Fibroblast of skin of left biceps (primary cell): ENCODE results near the gene SLC26A2.
"Not testable (repeated sequence)": the region's sequence is repeated elsewhere in the genome, so short reads cannot be mapped to it uniquely, and the experiment has no call there.

ENCODE experiments used
- DNase-seq, 2 experiments: peaks; one replicate each; pipeline ENCODE4 v3.0.0-alpha.2; 2013; ENCODE audit warnings: low read depth in 2 of 2

Gene SLC26A2

DNA sequence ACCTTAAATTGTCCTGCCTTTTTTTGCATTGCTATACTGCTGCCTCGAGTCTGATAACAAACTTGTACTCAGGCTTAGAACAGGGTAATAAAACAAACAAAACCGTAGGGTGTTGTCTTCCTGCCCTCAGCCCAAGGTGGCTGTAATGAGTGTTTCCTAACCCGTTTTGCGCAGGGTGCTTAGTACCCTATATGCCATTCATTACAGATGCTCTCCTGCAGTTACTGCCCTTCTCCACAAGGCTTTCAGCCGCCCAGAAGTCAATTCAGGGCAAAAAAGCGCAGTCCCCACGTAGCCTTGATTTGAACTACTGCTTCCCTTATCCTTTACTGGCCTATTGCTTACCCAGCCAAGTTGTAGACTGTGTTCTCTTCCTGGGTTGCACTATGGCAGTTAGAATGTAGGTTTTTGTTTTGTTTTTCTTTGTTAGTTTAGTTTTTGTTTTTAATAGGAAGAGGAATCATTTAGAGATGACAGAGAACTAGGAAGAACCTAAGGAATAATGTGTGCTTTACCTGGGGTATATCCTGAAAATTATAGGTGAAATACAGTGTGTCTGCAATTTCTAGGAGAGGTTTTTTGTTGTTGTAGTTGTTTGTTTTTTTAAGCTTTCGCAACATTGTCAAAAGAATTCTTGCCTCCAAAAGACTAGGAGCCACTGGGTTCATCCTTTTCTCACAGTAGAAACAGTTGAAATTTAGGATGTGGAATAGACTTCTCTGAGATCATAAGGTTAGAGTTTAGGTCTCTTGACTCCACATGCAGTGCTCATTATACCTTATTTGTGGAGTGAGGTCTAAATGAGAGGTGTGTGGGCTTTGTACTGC, 41.3 kb downstream of the SLC26A2 start:
- DNase-seq: peak; percentile 26 to 28

- DNase-seq: no peak
These were observed 45.8 kb downstream of the SLC26A2 start for GRCh38 chr5:150006318-150006717.

GRCh38 chr5:150007050-150007449, 46.5 kb downstream of the SLC26A2 start:
- DNase-seq: no peak

GRCh38 chr5:150009671-150010387, 49.3 kb downstream of the SLC26A2 start:
- no peak for DNase-seq

- no peak for DNase-seq
These were observed 53.4 kb downstream of the SLC26A2 start for GRCh38 chr5:150013931-150014330.

- no peak for DNase-seq
These were observed 53.9 kb downstream of the SLC26A2 start for GRCh38 chr5:150014456-150014855.

GRCh38 chr5:150015415-150015814, 54.9 kb downstream of the SLC26A2 start:
- DNase-seq: no peak

DNA sequence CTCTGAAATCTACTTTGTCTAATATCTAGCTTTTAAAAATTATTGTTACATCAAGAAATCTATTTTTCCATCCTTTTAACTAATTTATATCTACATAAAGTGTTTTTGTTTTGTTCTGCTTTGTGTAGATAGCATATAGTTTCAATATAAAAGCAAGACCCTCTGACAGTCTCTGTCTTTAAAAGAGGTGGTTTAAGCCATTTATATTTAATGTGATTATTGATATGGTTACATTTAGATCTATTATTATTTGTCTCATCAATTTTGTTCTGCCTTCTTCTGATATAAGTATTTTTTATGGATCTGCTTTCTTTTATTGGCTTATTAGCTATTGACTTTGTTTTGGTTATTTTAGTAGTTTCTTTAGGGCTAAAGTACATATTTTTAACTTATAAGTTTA, 56.0 kb downstream of the SLC26A2 start:
- DNase-seq: no peak

GRCh38 chr5:150017226-150018005, 56.9 kb downstream of the SLC26A2 start:
- no peak for DNase-seq

DNA sequence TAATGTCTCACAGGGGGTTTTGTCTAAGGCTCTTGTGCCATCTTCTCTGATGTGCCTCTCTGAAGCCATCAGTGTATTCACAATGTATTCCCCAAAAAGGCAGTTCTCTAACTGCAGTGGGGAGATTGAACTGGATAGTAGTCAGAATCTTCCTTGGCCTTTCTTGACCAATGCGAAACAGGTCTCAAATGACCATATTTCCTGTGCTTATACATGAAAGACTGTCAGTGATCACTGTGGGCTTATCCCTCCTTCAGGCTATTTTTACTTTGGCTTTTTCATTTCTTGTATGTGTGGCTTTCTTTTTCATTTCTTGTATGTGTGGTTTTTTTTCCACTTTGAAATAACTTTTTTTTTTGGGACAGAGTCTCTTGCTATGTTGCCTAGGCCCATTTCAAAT, 59.7 kb downstream of the SLC26A2 start:
- DNase-seq: no peak

- DNase-seq: no peak
These were observed 61.1 kb downstream of the SLC26A2 start for GRCh38 chr5:150021491-150022157.

GRCh38 chr5:150022158-150022531, 61.6 kb downstream of the SLC26A2 start:
- DNase-seq: peak; percentile 42 to 52

DNA sequence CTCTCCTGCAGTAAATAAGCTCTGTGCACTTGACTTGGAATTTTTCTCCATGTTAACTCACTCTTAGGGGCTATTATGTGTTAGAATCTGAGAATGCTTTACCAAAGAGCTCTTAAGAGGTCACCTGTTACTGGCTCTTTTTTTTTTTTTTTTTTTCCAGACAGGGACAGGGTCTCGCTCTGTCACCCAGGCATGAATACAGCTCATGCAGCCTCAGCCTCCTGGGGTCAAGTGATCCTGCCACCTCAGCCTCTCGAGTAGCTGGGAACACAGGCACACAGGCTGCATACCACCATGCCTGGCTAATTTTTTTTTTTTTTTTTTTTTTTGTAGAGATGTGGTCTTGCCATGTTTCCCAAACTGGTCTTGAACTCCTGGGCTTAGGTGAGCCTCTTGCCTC, 62.1 kb downstream of the SLC26A2 start:
- DNase-seq: no peak

DNA sequence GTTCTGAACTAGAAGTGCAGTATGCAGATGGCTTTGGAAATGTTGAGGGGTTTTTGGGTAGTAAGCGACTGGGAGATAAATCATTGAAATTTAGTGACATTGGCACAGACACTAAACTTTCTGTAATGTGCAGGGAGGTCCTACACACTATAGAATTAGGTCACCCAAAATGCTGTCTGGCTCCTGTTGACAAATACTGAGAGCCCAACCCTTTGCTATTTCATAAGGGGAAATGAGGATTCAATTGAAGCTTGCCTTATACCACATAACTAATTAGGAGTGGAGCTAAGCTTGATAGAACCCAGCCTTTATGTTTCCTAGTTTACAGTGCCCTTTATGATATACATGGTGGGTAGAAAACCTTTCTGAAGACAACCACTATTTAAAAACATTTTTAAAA, 62.6 kb downstream of the SLC26A2 start:
- DNase-seq: no peak

DNA sequence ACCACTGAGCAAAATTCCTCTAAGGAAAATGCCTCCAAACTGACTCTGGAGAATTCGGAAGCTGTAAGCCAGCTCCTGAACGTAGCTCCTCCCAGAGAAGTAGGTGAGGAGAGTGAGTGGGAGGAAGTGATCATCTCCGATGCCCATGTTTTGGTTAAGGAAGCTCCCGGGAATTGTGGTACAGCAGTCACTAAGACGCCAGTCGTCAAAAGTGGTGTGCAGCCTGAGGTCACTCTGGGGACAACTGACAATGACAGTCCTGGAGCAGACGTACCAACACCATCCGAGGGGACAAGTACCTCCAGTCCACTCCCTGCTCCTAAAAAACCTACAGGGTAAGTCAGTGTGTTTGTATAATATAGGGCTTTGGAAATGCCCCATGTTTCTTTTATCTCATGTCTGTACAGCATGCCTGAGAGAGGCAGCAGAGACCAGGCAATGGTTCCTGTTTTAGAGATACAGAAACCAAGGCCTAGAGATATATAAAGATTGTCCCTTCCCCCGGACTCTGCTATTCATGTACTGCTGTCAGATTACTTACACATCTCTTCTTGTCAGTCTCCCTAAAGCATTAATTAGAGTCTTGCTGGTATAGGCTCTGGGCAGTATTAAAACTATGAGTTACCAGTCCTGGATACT, 63.9 kb downstream of the SLC26A2 start:
- no peak for DNase-seq

DNA sequence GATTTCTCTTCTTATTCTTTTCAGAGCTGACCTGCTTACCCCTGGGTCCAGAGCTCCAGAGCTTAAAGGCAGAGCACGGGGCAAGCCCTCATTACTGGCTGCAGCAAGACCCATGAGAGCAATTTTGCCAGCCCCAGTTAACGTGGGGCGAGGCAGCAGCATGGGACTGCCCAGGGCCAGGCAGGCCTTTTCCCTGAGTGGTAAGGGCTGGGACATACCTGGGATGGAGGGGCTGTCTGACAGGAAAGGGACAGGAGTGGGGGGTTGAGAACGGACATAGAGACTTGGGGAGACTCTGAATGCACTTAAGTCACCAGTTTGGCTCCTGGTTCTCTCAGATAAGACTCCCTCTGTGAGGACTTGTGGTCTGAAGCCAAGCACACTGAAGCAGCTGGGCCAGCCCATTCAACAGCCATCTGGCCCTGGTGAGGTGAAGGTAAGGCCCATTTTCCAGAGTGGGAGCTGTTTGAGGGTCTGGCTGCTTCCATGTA, 66.2 kb downstream of the SLC26A2 start:
- DNase-seq: no peak

DNA sequence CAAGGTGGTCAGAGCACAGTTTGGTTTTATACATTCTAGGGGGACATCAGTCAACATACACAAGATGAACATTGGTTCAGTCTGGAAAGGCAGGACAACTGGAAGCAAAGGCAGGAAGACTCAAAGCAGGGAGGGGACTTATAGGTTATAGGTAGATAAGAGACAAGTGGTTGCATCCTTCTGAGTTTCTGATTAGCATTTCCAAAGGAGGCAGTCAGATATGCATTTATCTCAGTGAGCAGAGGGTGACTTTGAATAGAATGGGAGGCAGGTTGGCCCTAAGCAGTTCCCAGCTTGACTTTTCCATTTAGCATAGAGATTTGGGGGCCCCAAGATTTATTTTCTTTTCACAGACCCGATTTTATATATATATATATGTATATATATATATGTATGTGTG, 67.5 kb downstream of the SLC26A2 start:
- DNase-seq: not testable (repeated sequence)

- DNase-seq: no peak
These were observed 72.8 kb downstream of the SLC26A2 start for GRCh38 chr5:150033334-150033733.

GRCh38 chr5:150034662-150035061, 74.1 kb downstream of the SLC26A2 start:
- peak; percentile 75 to 78 for DNase-seq

DNA sequence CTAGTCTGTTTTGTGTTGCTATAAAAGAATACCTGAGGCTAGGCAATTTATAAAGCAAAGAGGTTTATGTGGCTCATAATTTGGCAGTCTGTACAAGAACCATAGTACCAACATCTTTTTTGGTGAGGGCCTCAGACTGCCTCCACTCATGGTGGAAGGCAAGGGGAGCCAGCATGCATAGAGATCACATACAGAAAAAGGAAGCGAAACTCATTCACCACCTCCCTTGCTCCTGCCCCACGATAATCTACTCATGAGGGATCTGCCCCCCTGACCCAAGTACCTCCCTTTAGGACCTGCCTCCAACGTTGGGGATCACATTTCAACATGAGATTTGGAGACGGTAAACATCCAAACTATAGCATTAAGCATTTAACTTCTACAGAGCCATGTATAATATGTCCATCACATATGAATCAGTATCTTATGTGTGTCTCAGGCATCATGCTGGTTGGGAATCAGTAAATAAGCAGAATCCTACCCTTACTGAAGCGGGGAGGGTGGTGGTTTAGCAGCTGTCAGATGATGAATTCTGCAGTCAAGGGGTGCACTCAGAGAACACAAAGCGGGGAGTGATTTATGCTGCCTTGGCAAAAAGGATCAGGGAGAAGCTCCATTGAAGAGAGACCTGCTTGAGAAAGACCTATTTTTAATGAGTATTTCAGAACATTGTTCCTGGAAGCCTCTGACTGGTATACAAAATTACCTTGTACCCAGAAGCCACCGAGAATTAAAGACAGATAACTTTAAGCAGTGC, 74.8 kb downstream of the SLC26A2 start:
- no peak for DNase-seq
